Astrocyte (in vitro differentiated cells and primary cell): ENCODE results near the gene CD19. TPM values are rescaled to one million over a fixed set of nuclear protein-coding genes. Genes with fewer than 3 reads are reported as not detected.
A peak's percentile ranks its signal among the peaks of the same experiment; 100 is the strongest.

Experiments
- DNase-seq: peaks from one replicate; pipeline ENCODE4 v3.0.0-alpha.2; 2010; ENCODE audit warnings: low read depth
- FAIRE-seq: peaks from 2 replicates; lab custom pipeline; 2011; peaks lifted over from hg19 to GRCh38; lab: Jason Lieb, UNC
- H2AFZ ChIP-seq: 2 replicates; pipeline ENCODE4 v1.6.0; 2012; ENCODE audit warnings: low read depth, low read length, inconsistent platforms
- H3K27ac ChIP-seq: 2 replicates; pipeline ENCODE4 v1.5.1; 2011; ENCODE audit warnings: low read depth, low read length, inconsistent platforms
- H3K27me3 ChIP-seq: 2 replicates; pipeline ENCODE4 v1.6.0; 2011; ENCODE audit warnings: low read length, inconsistent platforms; ENCODE audit not compliant: insufficient read depth
- H3K36me3 ChIP-seq: 2 replicates; pipeline ENCODE4 v1.5.1; 2011; ENCODE audit warnings: low read length, inconsistent platforms; ENCODE audit not compliant: insufficient read depth
- H3K4me1 ChIP-seq: 2 replicates; pipeline ENCODE4 v1.5.1; 2011; ENCODE audit warnings: low read length, inconsistent platforms; ENCODE audit not compliant: insufficient read depth
- H3K4me2 ChIP-seq: 2 replicates; pipeline ENCODE4 v1.6.0; 2012; ENCODE audit warnings: low read length, inconsistent platforms
- H3K4me3 ChIP-seq: 2 replicates; pipeline ENCODE4 v1.5.1; 2011; ENCODE audit warnings: low read depth, mild to moderate bottlenecking, low read length, inconsistent platforms; ENCODE audit not compliant: insufficient read depth
- H3K79me2 ChIP-seq: 2 replicates; pipeline ENCODE4 v1.6.0; 2012; ENCODE audit warnings: mild to moderate bottlenecking, low read length, inconsistent platforms; ENCODE audit not compliant: insufficient read depth
- H3K9ac ChIP-seq: 2 replicates; pipeline ENCODE4 v1.6.0; 2012; ENCODE audit warnings: mild to moderate bottlenecking, low read length, inconsistent platforms
- H3K9me3 ChIP-seq: 2 replicates; pipeline ENCODE4 v1.5.1; 2012; ENCODE audit warnings: low read depth, mild to moderate bottlenecking, low read length, inconsistent platforms; ENCODE audit not compliant: insufficient read depth
- H4K20me1 ChIP-seq: 2 replicates; pipeline ENCODE4 v1.6.0; 2012; ENCODE audit warnings: low read length, inconsistent platforms; ENCODE audit not compliant: insufficient read depth
- H3K27ac Mint-ChIP-seq: one replicate; pipeline ENCODE4 v1.8.0; 2021; ENCODE audit warnings: mild to moderate bottlenecking, mixed read lengths; ENCODE audit not compliant: unreplicated experiment
- H3K27me3 Mint-ChIP-seq: one replicate; pipeline ENCODE4 v1.8.0; 2021; ENCODE audit warnings: low read depth, mixed read lengths; ENCODE audit not compliant: unreplicated experiment
- H3K36me3 Mint-ChIP-seq: one replicate; pipeline ENCODE4 v1.8.0; 2021; ENCODE audit warnings: low read depth, mixed read lengths; ENCODE audit not compliant: unreplicated experiment
- H3K4me1 Mint-ChIP-seq: one replicate; pipeline ENCODE4 v1.8.0; 2021; ENCODE audit warnings: low read depth, mixed read lengths; ENCODE audit not compliant: unreplicated experiment
- H3K4me3 Mint-ChIP-seq: one replicate; pipeline ENCODE4 v1.8.0; 2021; ENCODE audit warnings: mild to moderate bottlenecking, moderate library complexity, mixed read lengths; ENCODE audit not compliant: unreplicated experiment
- H3K9me3 Mint-ChIP-seq: one replicate; pipeline ENCODE4 v1.8.0; 2021; ENCODE audit warnings: mild to moderate bottlenecking, mixed read lengths; ENCODE audit not compliant: unreplicated experiment
- EZH2 ChIP-seq: IDR thresholded peaks from 2 replicates; pipeline ENCODE4 v1.6.1; 2012; ENCODE audit warnings: mild to moderate bottlenecking, low read length, inconsistent platforms; ENCODE audit not compliant: insufficient read depth
- total RNA-seq: library from RNA; stranded (reverse); gene quantifications from 2 replicates; pipeline ENCODE4 v1.2.1, GENCODE V29; 2021
- TF ChIP-seq, protein P1 (sequence below): IDR thresholded peaks from 2 replicates; pipeline ENCODE4 v1.5.1; 2011; ENCODE audit warnings: low read depth, mild to moderate bottlenecking, inconsistent platforms, low read length, moderate library complexity; ENCODE audit not compliant: insufficient read depth

Gene CD19
- total RNA-seq, 1 donor from 2014 or later = not detected

DNA sequence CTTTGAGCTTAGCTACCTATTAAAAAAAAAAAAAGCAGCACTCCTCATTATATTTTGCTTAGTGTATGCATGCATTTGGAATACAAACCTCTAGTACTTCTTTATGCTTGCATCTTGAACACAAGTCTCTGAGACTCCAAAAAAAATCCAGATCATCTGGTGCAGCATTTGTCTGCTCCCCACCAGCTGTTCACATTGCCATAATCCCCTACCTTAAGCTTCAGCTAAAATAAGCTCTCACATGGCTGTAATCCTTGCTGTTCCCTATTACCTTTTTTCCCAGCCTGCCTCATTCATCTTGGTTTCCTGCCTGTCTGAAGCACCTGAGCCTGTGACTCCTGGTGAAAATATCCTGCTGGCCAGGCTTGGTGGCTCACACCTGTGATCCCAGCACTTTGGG lies 11.5 kb downstream of the CD19 start:
- Histone ChIP-seq H2AFZ (no peak overlapping the region), H4K20me1 (no peaks in the 10 kb centered on the region), H3K4me3 (no peak overlapping the region), H3K27ac (no peak overlapping the region), H3K4me1 (peaks cover 7% of the 10 kb centered on the region), H3K9ac (no peak overlapping the region), H3K27me3 (no peaks in the 10 kb centered on the region), H3K79me2 (no peaks in the 10 kb centered on the region), H3K9me3 (no peaks in the 10 kb centered on the region), H3K36me3 (no peaks in the 10 kb centered on the region), H3K4me2 (no peak overlapping the region)
- no peak for DNase-seq
- no peak for FAIRE-seq
- no peaks in the 10 kb centered on the region for H3K36me3 Mint-ChIP-seq
- H3K27ac Mint-ChIP-seq = no peak overlapping the region
- TF ChIP-seq, protein P1, sequence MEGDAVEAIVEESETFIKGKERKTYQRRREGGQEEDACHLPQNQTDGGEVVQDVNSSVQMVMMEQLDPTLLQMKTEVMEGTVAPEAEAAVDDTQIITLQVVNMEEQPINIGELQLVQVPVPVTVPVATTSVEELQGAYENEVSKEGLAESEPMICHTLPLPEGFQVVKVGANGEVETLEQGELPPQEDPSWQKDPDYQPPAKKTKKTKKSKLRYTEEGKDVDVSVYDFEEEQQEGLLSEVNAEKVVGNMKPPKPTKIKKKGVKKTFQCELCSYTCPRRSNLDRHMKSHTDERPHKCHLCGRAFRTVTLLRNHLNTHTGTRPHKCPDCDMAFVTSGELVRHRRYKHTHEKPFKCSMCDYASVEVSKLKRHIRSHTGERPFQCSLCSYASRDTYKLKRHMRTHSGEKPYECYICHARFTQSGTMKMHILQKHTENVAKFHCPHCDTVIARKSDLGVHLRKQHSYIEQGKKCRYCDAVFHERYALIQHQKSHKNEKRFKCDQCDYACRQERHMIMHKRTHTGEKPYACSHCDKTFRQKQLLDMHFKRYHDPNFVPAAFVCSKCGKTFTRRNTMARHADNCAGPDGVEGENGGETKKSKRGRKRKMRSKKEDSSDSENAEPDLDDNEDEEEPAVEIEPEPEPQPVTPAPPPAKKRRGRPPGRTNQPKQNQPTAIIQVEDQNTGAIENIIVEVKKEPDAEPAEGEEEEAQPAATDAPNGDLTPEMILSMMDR = no peak
- TF ChIP-seq EZH2 = no peak
- H3K9me3 Mint-ChIP-seq = no peaks in the 10 kb centered on the region
- peaks cover 12% of the 10 kb centered on the region for H3K27me3 Mint-ChIP-seq
- no peak overlapping the region for H3K4me3 Mint-ChIP-seq
- H3K4me1 Mint-ChIP-seq = no peaks in the 10 kb centered on the region

DNA sequence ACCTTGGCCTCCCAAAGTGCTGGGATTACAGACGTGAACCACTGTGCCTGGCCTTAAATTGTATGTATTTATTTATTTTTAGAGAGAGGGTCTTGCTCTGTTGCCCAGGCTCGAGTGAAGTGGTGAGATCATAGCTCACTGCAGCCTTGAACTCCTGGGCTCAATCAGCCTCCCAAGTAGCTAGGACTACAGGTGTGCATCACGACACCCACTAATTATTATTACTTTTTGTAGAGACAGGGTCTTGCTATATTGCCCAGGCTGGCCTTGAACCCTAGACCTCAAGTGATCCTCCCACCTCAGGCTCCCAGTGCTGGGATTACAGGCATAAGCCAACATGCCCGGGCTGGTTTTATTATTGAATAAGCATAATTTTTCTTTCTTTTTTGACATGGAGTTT lies 14.9 kb downstream of the CD19 start:
- H3K4me2 ChIP-seq = no peak overlapping the region
- no peaks in the 10 kb centered on the region for H3K9me3 ChIP-seq
- DNase-seq = no peak
- FAIRE-seq = no peak
- H3K9ac ChIP-seq = no peak overlapping the region
- Mint-ChIP-seq H3K4me1 (peaks cover 2% of the 10 kb centered on the region), H3K27ac (no peak overlapping the region), H3K9me3 (no peaks in the 10 kb centered on the region), H3K4me3 (no peak overlapping the region), H3K27me3 (peaks cover 7% of the 10 kb centered on the region), H3K36me3 (no peaks in the 10 kb centered on the region)
- peaks cover 9% of the 10 kb centered on the region for H3K79me2 ChIP-seq
- no peak overlapping the region for H3K4me3 ChIP-seq
- no peaks in the 10 kb centered on the region for H3K36me3 ChIP-seq
- no peak overlapping the region for H2AFZ ChIP-seq
- peaks cover 9% of the 10 kb centered on the region for H3K4me1 ChIP-seq
- no peaks in the 10 kb centered on the region for H3K27me3 ChIP-seq
- TF ChIP-seq, protein P1 = no peak
- no peak for TF ChIP-seq EZH2
- peaks cover 2% of the 10 kb centered on the region for H4K20me1 ChIP-seq
- H3K27ac ChIP-seq = no peak overlapping the region

DNA sequence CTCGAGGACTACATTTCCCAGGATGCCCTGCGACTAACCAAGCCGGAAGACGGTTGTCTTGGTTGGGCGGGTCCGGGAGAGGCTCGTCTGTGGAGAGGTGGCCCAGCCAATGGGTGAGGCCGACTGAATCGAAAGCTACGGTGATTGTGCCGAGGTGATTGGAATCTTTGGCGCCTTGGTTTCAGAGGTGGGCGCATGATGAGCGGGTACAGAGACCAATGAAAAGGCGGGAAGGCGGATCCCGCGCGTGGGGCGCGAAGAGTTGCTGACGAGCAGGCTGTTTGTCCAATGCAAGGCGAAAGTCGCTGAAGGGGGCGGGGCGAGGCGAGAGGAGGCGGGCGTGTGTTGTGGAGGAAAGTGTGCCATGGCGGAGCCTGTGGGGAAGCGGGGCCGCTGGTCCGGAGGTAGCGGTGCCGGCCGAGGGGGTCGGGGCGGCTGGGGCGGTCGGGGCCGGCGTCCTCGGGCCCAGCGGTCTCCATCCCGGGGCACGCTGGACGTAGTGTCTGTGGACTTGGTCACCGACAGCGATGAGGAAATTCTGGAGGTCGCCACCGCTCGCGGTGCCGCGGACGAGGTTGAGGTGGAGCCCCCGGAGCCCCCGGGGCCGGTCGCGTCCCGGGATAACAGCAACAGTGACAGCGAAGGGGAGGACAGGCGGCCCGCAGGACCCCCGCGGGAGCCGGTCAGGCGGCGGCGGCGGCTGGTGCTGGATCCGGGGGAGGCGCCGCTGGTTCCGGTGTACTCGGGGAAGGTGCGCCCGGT lies 19.1 kb downstream of the CD19 start, which contains the start of gene NFATC2IP:
Gene NFATC2IP, plus strand, starts transcription at position 290 of the 762 bp plus-strand sequence. Its CDS starts 75 bp downstream, at position 365.
- peak within 1 kb of the TSS; percentile 82 for H3K9ac ChIP-seq
- H3K4me2 ChIP-seq = peak within 1 kb of the TSS; percentile 94
- H3K4me1 Mint-ChIP-seq = peaks cover 5% of the 10 kb centered on the region
- DNase-seq (peak; percentile 99), FAIRE-seq (peak; percentile 26)
- peaks cover 3% of the 10 kb centered on the region for H3K36me3 Mint-ChIP-seq
- peaks cover 5% of the 10 kb centered on the region for H3K27me3 Mint-ChIP-seq
- peak within 1 kb of the TSS; percentile 90 for H3K4me3 Mint-ChIP-seq
- peak within 1 kb of the TSS; percentile 53 for H3K27ac ChIP-seq
- H3K27ac Mint-ChIP-seq = peak within 1 kb of the TSS; percentile 68
- peak within 1 kb of the TSS; percentile 71 for H3K4me3 ChIP-seq
- H2AFZ ChIP-seq = peak within 1 kb of the TSS; percentile 86
- H3K79me2 ChIP-seq = peaks cover 27% of the 10 kb centered on the region
- peaks cover 10% of the 10 kb centered on the region for H3K4me1 ChIP-seq
- peaks cover 19% of the 10 kb centered on the region for H3K36me3 ChIP-seq
- no peaks in the 10 kb centered on the region for H3K9me3 ChIP-seq
- TF ChIP-seq, protein P1 = no peak
- TF ChIP-seq EZH2 = no peak
- H4K20me1 ChIP-seq = peaks cover 10% of the 10 kb centered on the region
- H3K9me3 Mint-ChIP-seq = no peaks in the 10 kb centered on the region
- no peaks in the 10 kb centered on the region for H3K27me3 ChIP-seq
